Pancreas (tissue), 10 donors: ENCODE results near the gene USP12. TPM values are rescaled to one million over a fixed set of nuclear protein-coding genes. Genes with fewer than 3 reads are reported as not detected.

Experiments
- ATAC-seq, 4 donors: fragments of 200-7000 bp; cut with Tn5 transposase; one replicate each; pipeline versions ENCODE4 v1.8.0 to v1.9.1; 2020; ENCODE audit warnings: mild to moderate bottlenecking in 4 of 4, moderate library complexity in 4 of 4
- DNase-seq, 6 donors: peaks; one replicate each; pipeline ENCODE4 v3.0.0-alpha.2; 2020
- FAIRE-seq: peaks from 2 replicates; lab custom pipeline; 2012; peaks lifted over from hg19 to GRCh38; lab: Jason Lieb, UNC
- H3K27ac ChIP-seq, 4 donors: fragments of 200-600 bp; sonication (generic); 1 replicate in 3 of 4; 2 replicates in 1 of 4; pipeline versions ENCODE4 v1.5.0 to v1.8.0; 2020
- H3K27me3 ChIP-seq, 4 donors: fragments of 200-600 bp; one replicate each; pipeline ENCODE4 v1.8.0; 2021
- H3K36me3 ChIP-seq, 3 donors: fragments of 200-600 bp; sonication (generic) in 1 of 3; one replicate each; pipeline versions ENCODE4 v1.5.0 to v1.8.0; 2020 to 2021
- H3K4me1 ChIP-seq, 3 donors: fragments of 200-600 bp; one replicate each; pipeline ENCODE4 v1.8.0; 2021
- H3K4me3 ChIP-seq, 4 donors: fragments of 200-600 bp; sonication (generic) in 2 of 4; one replicate each; pipeline versions ENCODE4 v1.5.0 to v1.8.0; 2020 to 2021
- H3K9me3 ChIP-seq, 4 donors: fragments of 200-600 bp; one replicate each; pipeline ENCODE4 v1.8.0; 2021
- WGBS, 2 donors: extraction: QIAGEN DNeasy Blood & Tissue Kit; methylation state at CpG; one replicate each; pipeline ENCODE4 v1.1.7; 2013; 5-methylcytosine and 5-hydroxymethylcytosine counted together
- intact Hi-C, 3 donors: fragments of 100-400 bp; cut with DNase I; formaldehyde crosslinking; loops; one replicate each; pipeline versions ENCODE4 v1.11.1 to v1.14.2; 2022
- polyA plus RNA-seq, 2 donors: library from polyadenylated mRNA; stranded (reverse); fragments of 200-250 nt; gene quantifications; one replicate each; pipeline ENCODE4 v1.2.3, GENCODE V29; 2013
- total RNA-seq, 6 donors: library from RNA; stranded (reverse); fragmentation: NEBNext Ultra II Directional in 4 of 6; extraction: Animal tissue kit (Norgen Biotek cat#: 25700) in 4 of 6; gene quantifications; one replicate each; pipeline versions ENCODE4 v1.2.1 to v1.2.4, GENCODE V29; 2021 to 2023
- TF ChIP-seq, protein P1 (sequence below), 4 donors: fragments of 200-600 bp; sonication (generic) in 3 of 4; IDR thresholded peaks; one replicate each; pipeline versions ENCODE4 v1.5.0 to v1.8.0; 2021; ENCODE audit warnings: antibody characterized with exemption in 4 of 4
- donor health status: healthy with polysubstance abuse.
- donor health status: DM: no; HTN: no; CAD: no; lungs with moderate emphysema.
- donor health status: DM: no; HTN: no; CAD: no.
- donor health status: control.
- donor health status: control.
- donor health status: Bipolar disorder and iron deficiency.
- donor health status: DM: yes; HTN: yes; CAD: no.
- donor health status: DM: no; HTN: no; CAD: no.
- donor health status: DM: no; HTN: no; CAD: no.
- donor health status: DM: yes; HTN: yes; CAD: no.

The USP12 gene
- total and polyA plus RNA-seq, 8 donors = 3.9 to 18.9 (median 9.4) TPM

DNA sequence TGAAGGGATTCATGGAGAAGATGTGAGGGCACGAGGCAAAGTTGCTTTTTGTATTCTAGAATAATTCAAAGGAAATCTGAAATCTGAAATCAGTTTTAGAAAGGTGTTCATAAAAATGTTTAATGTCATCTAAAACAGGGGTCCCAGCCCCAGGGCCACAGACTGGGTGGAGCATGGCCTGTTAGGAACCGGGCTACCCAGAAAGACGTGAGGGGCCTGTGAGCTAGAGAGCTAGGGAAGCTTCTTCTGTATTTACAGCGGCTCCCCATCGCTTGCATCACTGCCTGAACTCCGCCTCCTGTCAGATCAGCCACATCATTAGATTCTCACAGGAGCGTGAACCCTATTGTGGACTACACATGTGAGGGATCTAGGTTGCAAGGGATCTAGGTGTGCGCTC is 151.2 kb downstream of the USP12 start:
- no peaks in the 10 kb centered on the region for H3K4me1 ChIP-seq
- H3K36me3 ChIP-seq = no peaks in the 10 kb centered on the region
- no peaks in the 10 kb centered on the region for H3K9me3 ChIP-seq
- ATAC-seq = no peak
- TF ChIP-seq, protein P1, sequence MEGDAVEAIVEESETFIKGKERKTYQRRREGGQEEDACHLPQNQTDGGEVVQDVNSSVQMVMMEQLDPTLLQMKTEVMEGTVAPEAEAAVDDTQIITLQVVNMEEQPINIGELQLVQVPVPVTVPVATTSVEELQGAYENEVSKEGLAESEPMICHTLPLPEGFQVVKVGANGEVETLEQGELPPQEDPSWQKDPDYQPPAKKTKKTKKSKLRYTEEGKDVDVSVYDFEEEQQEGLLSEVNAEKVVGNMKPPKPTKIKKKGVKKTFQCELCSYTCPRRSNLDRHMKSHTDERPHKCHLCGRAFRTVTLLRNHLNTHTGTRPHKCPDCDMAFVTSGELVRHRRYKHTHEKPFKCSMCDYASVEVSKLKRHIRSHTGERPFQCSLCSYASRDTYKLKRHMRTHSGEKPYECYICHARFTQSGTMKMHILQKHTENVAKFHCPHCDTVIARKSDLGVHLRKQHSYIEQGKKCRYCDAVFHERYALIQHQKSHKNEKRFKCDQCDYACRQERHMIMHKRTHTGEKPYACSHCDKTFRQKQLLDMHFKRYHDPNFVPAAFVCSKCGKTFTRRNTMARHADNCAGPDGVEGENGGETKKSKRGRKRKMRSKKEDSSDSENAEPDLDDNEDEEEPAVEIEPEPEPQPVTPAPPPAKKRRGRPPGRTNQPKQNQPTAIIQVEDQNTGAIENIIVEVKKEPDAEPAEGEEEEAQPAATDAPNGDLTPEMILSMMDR (IDR thresholded peaks at IDR 0.05) = no peak
- 88 to 90% methylated on average over 8 of the region's 8 CpGs for whole genome bisulfite sequencing, 2 donors
- no peak overlapping the region for H3K27ac ChIP-seq
- no peaks in the 10 kb centered on the region for H3K27me3 ChIP-seq
- H3K4me3 ChIP-seq = no peak overlapping the region
- no peak for DNase-seq
- intact Hi-C loops = no loop called here
- FAIRE-seq = no peak

DNA sequence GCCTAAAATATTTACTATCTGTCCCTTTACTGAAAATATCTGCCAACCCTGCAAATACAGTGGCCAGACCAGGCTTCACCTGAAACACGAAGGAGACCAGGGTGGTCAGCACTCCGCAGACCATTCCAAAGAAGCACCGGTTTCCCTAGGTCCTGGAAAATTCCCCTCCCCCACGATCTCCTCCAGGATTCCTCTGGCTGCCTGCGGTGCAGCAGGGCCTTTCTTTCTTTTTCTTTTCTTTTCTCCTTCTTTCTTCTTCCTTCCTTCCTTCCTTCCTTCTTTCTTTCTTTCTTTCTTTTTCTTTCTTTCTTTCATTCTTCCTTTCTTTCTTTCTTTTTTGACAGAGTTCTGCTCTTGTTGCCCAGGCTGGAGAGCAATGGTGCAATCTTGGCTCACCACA is 152.7 kb downstream of the USP12 start:
- no peak overlapping the region for H3K27ac ChIP-seq
- TF ChIP-seq, protein P1 (IDR thresholded peaks at IDR 0.05) = no peak
- no peaks in the 10 kb centered on the region for H3K9me3 ChIP-seq
- no peak for DNase-seq
- no peaks in the 10 kb centered on the region for H3K36me3 ChIP-seq
- no peak overlapping the region for H3K4me3 ChIP-seq
- WGBS, 2 donors = 77 to 83% methylated on average over 5 of the region's 5 CpGs
- no peaks in the 10 kb centered on the region for H3K4me1 ChIP-seq
- no peak for FAIRE-seq
- no peaks in the 10 kb centered on the region for H3K27me3 ChIP-seq
- intact Hi-C loops = no loop called here
- no peak for ATAC-seq

DNA sequence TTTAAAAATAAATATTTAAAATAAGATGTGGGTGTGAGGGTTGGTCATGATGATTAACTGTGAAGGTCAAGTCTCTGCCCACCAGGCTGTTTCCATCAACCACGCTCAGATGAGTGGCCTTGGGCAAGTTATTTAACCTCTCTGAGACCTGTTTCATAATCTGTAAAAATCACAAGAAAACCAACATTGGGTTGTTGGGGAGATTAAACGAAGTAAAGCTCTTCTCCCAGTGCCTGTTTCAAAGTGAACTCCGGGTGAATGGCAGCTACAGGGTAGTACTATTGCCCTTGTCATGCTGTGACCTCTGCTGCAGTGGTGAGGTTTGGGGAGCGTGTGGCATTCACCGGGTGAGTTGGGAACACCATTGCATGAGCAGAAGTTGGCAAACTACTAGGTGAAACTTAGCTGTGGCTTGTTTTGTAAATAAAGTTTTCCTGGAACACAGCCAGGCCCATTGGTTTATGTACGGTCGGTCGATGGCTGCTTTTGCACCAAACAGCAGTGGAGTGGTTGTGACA is 153.2 kb downstream of the USP12 start:
- no peak overlapping the region for H3K27ac ChIP-seq
- ATAC-seq (peak in 1 of 4 donors; percentile 7), FAIRE-seq (no peak), DNase-seq (no peak)
- no peak overlapping the region for H3K4me3 ChIP-seq
- intact Hi-C loops = no loop called here
- H3K9me3 ChIP-seq = no peaks in the 10 kb centered on the region
- no peaks in the 10 kb centered on the region for H3K27me3 ChIP-seq
- no peaks in the 10 kb centered on the region for H3K4me1 ChIP-seq
- H3K36me3 ChIP-seq = no peaks in the 10 kb centered on the region
- TF ChIP-seq, protein P1 (IDR thresholded peaks at IDR 0.05) = no peak
- 57% methylated on average over 8 of the region's 8 CpGs for WGBS, 2 donors

DNA sequence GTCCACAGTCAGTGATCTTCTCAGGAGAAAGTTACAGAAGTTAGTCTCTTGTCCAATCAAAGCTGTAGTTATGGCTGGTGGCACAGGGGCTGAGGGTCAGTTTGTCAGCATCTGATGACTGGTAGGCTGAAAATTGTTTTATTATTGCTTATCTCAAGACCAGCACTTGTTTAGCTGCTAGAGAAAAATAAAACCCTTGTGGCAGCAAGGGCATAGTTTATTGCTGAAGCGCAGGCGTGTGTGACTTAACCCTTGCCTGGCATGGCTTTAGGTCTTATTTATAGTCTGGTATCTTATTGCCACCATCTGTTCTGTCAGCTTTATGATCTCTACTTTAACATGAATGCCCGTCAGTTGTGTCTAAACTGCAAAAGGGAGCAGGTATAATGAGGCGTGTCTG is 154.7 kb downstream of the USP12 start:
- H3K4me3 ChIP-seq = no peak overlapping the region
- no peaks in the 10 kb centered on the region for H3K27me3 ChIP-seq
- intact Hi-C loops = no loop called here
- H3K4me1 ChIP-seq = no peaks in the 10 kb centered on the region
- H3K9me3 ChIP-seq = no peaks in the 10 kb centered on the region
- no peaks in the 10 kb centered on the region for H3K36me3 ChIP-seq
- DNase-seq = no peak
- FAIRE-seq = no peak
- TF ChIP-seq, protein P1 (IDR thresholded peaks at IDR 0.05) = no peak
- no peak overlapping the region for H3K27ac ChIP-seq
- no peak for ATAC-seq
- WGBS, 2 donors = 71 to 80% methylated on average over 4 of the region's 4 CpGs

Other genes starting within 250 kb of the USP12 start
- gene RPL21, start 79.7 kb upstream of the USP12 start, total RNA-seq = 100 to 1,000 TPM; 526 to 844 (median 686) TPM
- gene RPL21, start 79.7 kb upstream of the USP12 start, polyA plus RNA-seq = 100 to 1,000 TPM; 376 to 759 TPM
- gene RASL11A, start 99.0 kb upstream of the USP12 start, total RNA-seq = 1 to 10 TPM; 1.4 to 5.1 (median 2.5) TPM
- 1 to 10 TPM; 4.1 to 6.6 TPM for gene RASL11A, start 99.0 kb upstream of the USP12 start, polyA plus RNA-seq